Astrocyte (in vitro differentiated cells and primary cell): ENCODE results near the gene CARS1.

Experiments used
- CTCF ChIP-seq: IDR thresholded peaks from 2 replicates; pipeline ENCODE4 v1.5.1; 2011; ENCODE audit warnings: low read depth, mild to moderate bottlenecking, inconsistent platforms, low read length, moderate library complexity; ENCODE audit not compliant: insufficient read depth
- EZH2 ChIP-seq: IDR thresholded peaks from 2 replicates; pipeline ENCODE4 v1.6.1; 2012; ENCODE audit warnings: mild to moderate bottlenecking, low read length, inconsistent platforms; ENCODE audit not compliant: insufficient read depth

GRCh38 chr11:2977113-2977512 lies 80.1 kb downstream of the CARS1 start:
- TF ChIP-seq CTCF, result no peak
- TF ChIP-seq EZH2, result no peak
